Measurements from ENCODE around the gene OR6B2. TPM values are rescaled to one million over a fixed set of nuclear protein-coding genes. Genes with fewer than 3 reads are reported as not detected.

Gene OR6B2
- total and polyA plus RNA-seq, 9 donors, result not detected

DNA sequence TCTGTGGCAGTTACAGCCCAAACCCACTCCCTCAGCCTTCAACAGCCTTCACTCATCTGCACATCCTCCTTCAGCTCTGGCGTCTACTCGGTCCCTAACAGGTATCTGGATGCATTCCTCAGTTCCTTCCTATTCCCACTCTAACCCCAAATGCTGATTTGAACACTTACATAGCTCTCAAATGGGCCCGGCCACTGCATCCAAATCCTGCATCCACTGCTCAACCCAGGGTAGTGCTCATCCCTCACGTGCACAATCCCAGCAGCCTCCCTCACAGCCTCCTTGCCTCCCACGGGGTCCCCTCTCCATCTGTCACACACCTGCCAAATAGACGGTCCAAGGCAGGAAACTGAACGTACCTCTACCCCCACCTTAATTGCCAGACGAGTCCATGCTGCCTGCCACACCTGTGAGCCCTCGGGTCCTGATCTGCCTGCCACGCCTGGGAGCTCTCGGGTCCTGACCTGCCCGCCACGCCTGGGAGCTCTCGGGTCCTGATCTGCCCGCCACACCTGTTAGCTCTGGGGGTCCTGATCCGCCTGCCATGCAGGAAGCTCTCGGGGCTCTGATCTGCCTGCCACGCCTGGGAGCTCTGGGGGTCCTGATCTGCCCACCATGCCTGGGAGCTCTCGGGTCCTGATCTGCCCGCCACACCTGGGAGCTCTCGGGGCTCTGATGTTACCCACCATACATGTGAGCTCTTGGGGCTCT lies 13.2 kb upstream of the OR6B2 start:
- no peak overlapping the region for H3K27ac ChIP-seq
- H3K9me3 ChIP-seq, result no peaks in the 10 kb centered on the region
- WGBS, 3 donors, result 79 to 86% (median 81%) methylated on average over 20 to 21 of the region's 21 CpGs
- intact Hi-C loops (cut with DNase I), result no loop called here
- H3K36me3 ChIP-seq, result no peaks in the 10 kb centered on the region
- no peak overlapping the region for H3K4me3 ChIP-seq
- H3K4me1 ChIP-seq (ENCODE audit: insufficient read depth), result no peaks in the 10 kb centered on the region
- TF ChIP-seq EP300 (IDR thresholded peaks at IDR 0.05), result no peak
- no peak for TF ChIP-seq POLR2A (IDR thresholded peaks at IDR 0.05)
- TF ChIP-seq, protein P1, sequence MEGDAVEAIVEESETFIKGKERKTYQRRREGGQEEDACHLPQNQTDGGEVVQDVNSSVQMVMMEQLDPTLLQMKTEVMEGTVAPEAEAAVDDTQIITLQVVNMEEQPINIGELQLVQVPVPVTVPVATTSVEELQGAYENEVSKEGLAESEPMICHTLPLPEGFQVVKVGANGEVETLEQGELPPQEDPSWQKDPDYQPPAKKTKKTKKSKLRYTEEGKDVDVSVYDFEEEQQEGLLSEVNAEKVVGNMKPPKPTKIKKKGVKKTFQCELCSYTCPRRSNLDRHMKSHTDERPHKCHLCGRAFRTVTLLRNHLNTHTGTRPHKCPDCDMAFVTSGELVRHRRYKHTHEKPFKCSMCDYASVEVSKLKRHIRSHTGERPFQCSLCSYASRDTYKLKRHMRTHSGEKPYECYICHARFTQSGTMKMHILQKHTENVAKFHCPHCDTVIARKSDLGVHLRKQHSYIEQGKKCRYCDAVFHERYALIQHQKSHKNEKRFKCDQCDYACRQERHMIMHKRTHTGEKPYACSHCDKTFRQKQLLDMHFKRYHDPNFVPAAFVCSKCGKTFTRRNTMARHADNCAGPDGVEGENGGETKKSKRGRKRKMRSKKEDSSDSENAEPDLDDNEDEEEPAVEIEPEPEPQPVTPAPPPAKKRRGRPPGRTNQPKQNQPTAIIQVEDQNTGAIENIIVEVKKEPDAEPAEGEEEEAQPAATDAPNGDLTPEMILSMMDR (IDR thresholded peaks at IDR 0.05), result no peak
- DNase-seq, result no peak
- no peaks in the 10 kb centered on the region for H3K27me3 ChIP-seq

DNA sequence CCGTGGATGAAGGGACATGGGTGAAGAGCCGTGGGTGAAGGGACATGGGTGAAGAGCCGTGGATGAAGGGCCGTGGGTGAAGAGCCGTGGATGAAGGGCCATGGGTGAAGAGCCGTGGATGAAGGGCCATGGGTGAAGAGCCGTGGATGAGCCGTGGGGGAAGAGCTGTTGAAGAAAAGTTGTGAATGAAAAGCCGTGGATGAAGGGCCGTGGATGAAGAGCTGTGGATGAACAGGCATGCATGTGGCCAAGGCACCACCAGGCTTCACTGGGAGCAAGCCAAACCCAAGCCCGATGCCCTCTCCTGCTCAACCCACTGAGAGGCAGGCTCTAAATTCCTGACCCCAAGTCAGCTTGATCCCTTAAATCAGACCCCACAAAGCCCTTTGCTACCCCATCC lies 12.5 kb upstream of the OR6B2 start:
- intact Hi-C loops (cut with DNase I), result no loop called here
- H3K9me3 ChIP-seq, result no peaks in the 10 kb centered on the region
- no peaks in the 10 kb centered on the region for H3K27me3 ChIP-seq
- DNase-seq, result no peak
- H3K4me1 ChIP-seq (ENCODE audit: insufficient read depth), result no peaks in the 10 kb centered on the region
- 72 to 80% (median 76%) methylated on average over 11 of the region's 11 CpGs for WGBS, 3 donors
- no peaks in the 10 kb centered on the region for H3K36me3 ChIP-seq
- TF ChIP-seq, protein P1 (IDR thresholded peaks at IDR 0.05), result no peak
- TF ChIP-seq POLR2A (IDR thresholded peaks at IDR 0.05) (no peak), EP300 (IDR thresholded peaks at IDR 0.05) (no peak)
- H3K4me3 ChIP-seq, result no peak overlapping the region
- no peak overlapping the region for H3K27ac ChIP-seq

DNA sequence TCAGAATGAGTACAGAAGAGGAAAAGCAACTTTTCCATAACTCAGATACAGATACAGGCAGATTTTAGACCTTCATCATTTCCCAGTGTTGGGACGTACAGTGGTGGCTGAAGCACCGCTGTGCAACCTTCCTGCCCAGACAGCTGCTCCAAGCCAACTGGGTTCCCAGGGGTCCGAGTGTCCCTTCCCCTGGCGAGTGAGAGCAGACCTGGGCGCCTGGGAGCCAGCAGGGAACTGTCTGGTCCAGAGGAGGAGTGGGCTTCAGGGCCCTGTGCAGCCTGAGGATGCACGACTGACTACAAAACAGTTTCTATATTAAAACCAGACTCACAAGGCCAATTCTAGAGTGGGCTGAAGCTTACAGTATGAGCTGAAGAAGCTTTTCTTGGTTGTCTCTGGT lies 11.1 kb upstream of the OR6B2 start:
- H3K27ac ChIP-seq, result no peak overlapping the region
- H3K27me3 ChIP-seq, result no peaks in the 10 kb centered on the region
- H3K36me3 ChIP-seq, result no peaks in the 10 kb centered on the region
- DNase-seq, result no peak
- no peaks in the 10 kb centered on the region for H3K9me3 ChIP-seq
- TF ChIP-seq EP300 (IDR thresholded peaks at IDR 0.05), result no peak
- WGBS, 3 donors, result 72 to 76% (median 72%) methylated on average over 6 of the region's 6 CpGs
- intact Hi-C loops (cut with DNase I), result no loop called here
- H3K4me3 ChIP-seq, result no peak overlapping the region
- H3K4me1 ChIP-seq (ENCODE audit: insufficient read depth), result no peaks in the 10 kb centered on the region

DNA sequence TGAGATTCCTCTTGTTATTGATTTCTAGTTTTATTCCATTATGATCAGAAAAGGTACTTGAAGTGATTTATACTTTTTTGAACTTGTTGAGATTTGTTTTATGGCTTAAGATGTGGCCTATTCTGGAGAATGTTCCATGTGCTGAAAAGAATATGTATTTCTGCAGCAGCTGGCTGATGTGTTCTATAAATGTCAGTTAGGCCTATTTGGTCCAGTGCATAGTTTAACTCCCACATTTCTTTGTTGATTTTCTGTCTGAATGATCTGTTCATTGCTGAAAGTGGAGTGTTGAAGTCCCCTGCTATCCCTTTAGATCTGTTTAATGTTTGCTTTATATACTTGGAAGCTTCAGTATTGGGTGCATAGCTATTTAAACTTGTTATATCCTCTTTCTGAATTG lies 7.1 kb upstream of the OR6B2 start:
- TF ChIP-seq EP300 (IDR thresholded peaks at IDR 0.05) (no peak), POLR2A (IDR thresholded peaks at IDR 0.05) (no peak)
- TF ChIP-seq, protein P1 (IDR thresholded peaks at IDR 0.05), result no peak
- DNase-seq, result no peak
- H3K9me3 ChIP-seq, result no peaks in the 10 kb centered on the region
- H3K27me3 ChIP-seq, result no peaks in the 10 kb centered on the region
- H3K36me3 ChIP-seq, result no peaks in the 10 kb centered on the region
- H3K4me3 ChIP-seq, result no peak overlapping the region
- intact Hi-C loops (cut with DNase I), result no loop called here
- no peak overlapping the region for H3K27ac ChIP-seq
- no peaks in the 10 kb centered on the region for H3K4me1 ChIP-seq (ENCODE audit: insufficient read depth)

DNA sequence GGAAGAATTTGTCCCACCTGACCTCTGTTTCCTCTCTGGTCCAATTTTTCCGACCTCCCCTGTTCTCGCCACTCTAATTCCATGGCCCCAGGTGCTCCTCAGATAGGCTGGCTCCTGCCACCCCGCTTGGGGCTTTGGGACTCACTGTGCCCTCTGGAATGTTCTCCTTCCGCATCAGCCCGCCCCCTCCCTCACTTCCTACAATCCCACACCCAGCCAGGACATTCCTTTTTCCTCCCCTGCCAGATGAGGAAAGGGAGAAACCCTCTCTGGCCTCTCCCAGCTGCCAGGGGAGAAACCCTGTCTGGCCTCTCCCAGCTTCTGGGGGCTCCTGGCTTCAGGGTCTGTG lies 3.1 kb upstream of the OR6B2 start:
- Histone ChIP-seq H3K4me3 (no peak overlapping the region), H3K36me3 (no peaks in the 10 kb centered on the region), H3K27ac (no peak overlapping the region), H3K9me3 (no peaks in the 10 kb centered on the region), H3K4me1 (ENCODE audit: insufficient read depth) (no peaks in the 10 kb centered on the region), H3K27me3 (no peaks in the 10 kb centered on the region)
- DNase-seq, result no peak
- WGBS, 3 donors, result 24 to 45% (median 35%) methylated on average over 5 of the region's 5 CpGs
- intact Hi-C loops (cut with DNase I), result no loop called here
- TF ChIP-seq, protein P1 (IDR thresholded peaks at IDR 0.05), result no peak
- TF ChIP-seq EP300 (IDR thresholded peaks at IDR 0.05) (no peak), POLR2A (IDR thresholded peaks at IDR 0.05) (no peak)

Data from ovary (tissue), 9 donors.